DND-41 (cell line): ENCODE data around the gene ARHGEF38.

Experiments
- CTCF ChIP-seq: IDR thresholded peaks from 2 replicates; pipeline ENCODE4 v1.5.1; 2012; ENCODE audit warnings: borderline replicate concordance, low read length, moderate library complexity, mild to moderate bottlenecking; ENCODE audit not compliant: poor library complexity, severe bottlenecking; ENCODE audit errors: extremely low read depth
- EZH2 ChIP-seq: IDR thresholded peaks from 3 replicates; pipeline ENCODE4 v1.6.1; 2012; ENCODE audit warnings: borderline replicate concordance, low read depth, mild to moderate bottlenecking, moderate library complexity, low read length, inconsistent platforms; ENCODE audit not compliant: severe bottlenecking

- TF ChIP-seq CTCF (no peak), EZH2 (no peak)
Measured at GRCh38 chr4:105633241-105633640, 80.8 kb downstream of the ARHGEF38 start.
